ENCODE measurements around the gene SDC1.

The SDC1 gene

GRCh38 chr2:20168727-20169696 is 55.9 kb downstream of the SDC1 start:
- FAIRE-seq = no peak

GRCh38 chr2:20168048-20168726 is 56.7 kb downstream of the SDC1 start:
- FAIRE-seq = no peak

- no peak for FAIRE-seq
Measured at GRCh38 chr2:20167356-20167755, 57.6 kb downstream of the SDC1 start.

- FAIRE-seq = no peak
Measured at GRCh38 chr2:20165677-20166509, 59.0 kb downstream of the SDC1 start.

- no peak for FAIRE-seq
Measured at GRCh38 chr2:20164734-20165478, 60.0 kb downstream of the SDC1 start.

GRCh38 chr2:20164061-20164733 is 60.7 kb downstream of the SDC1 start:
- FAIRE-seq = no peak

- FAIRE-seq = no peak
Measured at GRCh38 chr2:20159411-20160070, 65.4 kb downstream of the SDC1 start.

- no peak for FAIRE-seq
Measured at GRCh38 chr2:20157193-20157891, 67.6 kb downstream of the SDC1 start.

GRCh38 chr2:20156836-20157192 is 68.1 kb downstream of the SDC1 start:
- FAIRE-seq = no peak

GRCh38 chr2:20156076-20156759 is 68.7 kb downstream of the SDC1 start:
- FAIRE-seq = no peak

GRCh38 chr2:20153131-20153851 is 71.6 kb downstream of the SDC1 start:
- FAIRE-seq = no peak

GRCh38 chr2:20150806-20151571 is 73.9 kb downstream of the SDC1 start:
- no peak for FAIRE-seq

All from endometrium (tissue), 2 donors.